ENCODE measurements around the gene KRTAP2-1. TPM values are rescaled to one million over a fixed set of nuclear protein-coding genes. Genes with fewer than 3 reads are reported as not detected.
"Not testable (repeated sequence)": the region's sequence is repeated elsewhere in the genome, so short reads cannot be mapped to it uniquely, and the experiment has no call there.

Gene KRTAP2-1
- total and polyA plus RNA-seq, 2 donors (not counting 1 experiment from before 2014, with no cell fraction given): not detected

GRCh38 chr17:41001795-41002194 lies 45.3 kb downstream of the KRTAP2-1 start:
- no peak overlapping the region for H2AFZ ChIP-seq (ENCODE audit: insufficient read depth, low read depth, low read length, poor library complexity, severe bottlenecking)
- ATAC-seq (ENCODE audit: low read depth) (no peak), DNase-seq (no peak)
- no peaks in the 10 kb centered on the region for H3K79me2 ChIP-seq (ENCODE audit: control insufficient read depth, insufficient read depth, low read length)
- H3K36me3 ChIP-seq (replicated peaks in 1 of 2; ENCODE audit: control extremely low read depth in 1 of 2, control insufficient read depth in 1 of 2, extremely low read depth in 1 of 2, insufficient read depth in 2 of 2, low read length in 1 of 2): no peaks in the 10 kb centered on the region
- H3K4me3 ChIP-seq (ENCODE audit: control extremely low read depth in 1 of 5, extremely low read depth in 1 of 5, insufficient read depth in 1 of 5, low read depth in 2 of 5, low read length in 4 of 5): no peak overlapping the region
- ChIA-PET POLR2A (no interaction called here), CTCF (no interaction called here)
- H3K4me3 Mint-ChIP-seq: no peak overlapping the region
- no peaks in the 10 kb centered on the region for H3K4me1 Mint-ChIP-seq
- intact Hi-C loops (cut with micrococcal nuclease): no loop called here
- H3K27me3 ChIP-seq (replicated peaks in 1 of 4; ENCODE audit: control extremely low read depth in 1 of 4, control insufficient read depth in 3 of 4, insufficient read depth in 4 of 4, low read length in 3 of 4): peaks cover 0 to 7% (median 4%) of the 10 kb centered on the region in 4 experiments
- H3K4me1 ChIP-seq (ENCODE audit: control insufficient read depth in 2 of 2, insufficient read depth in 2 of 2, low read length in 2 of 2): no peaks in the 10 kb centered on the region
- 88% methylated on average over 1 of the region's 4 CpGs for WGBS (ENCODE audit: insufficient coverage)
- peaks cover 0 to 1% (median 0%) of the 10 kb centered on the region in 3 donors for H3K9me3 ChIP-seq (ENCODE audit: control extremely low read depth in 1 of 3, control insufficient read depth in 2 of 3, insufficient read depth in 1 of 3, low read length in 2 of 3)
- peaks cover 41% of the 10 kb centered on the region for H3K27me3 Mint-ChIP-seq
- no peak overlapping the region for H3K9ac ChIP-seq (ENCODE audit: low read length)
- H3K27ac Mint-ChIP-seq: no peak overlapping the region
- no peak overlapping the region for H3K27ac ChIP-seq (ENCODE audit: low read length in 2 of 2)
- H3K9me3 Mint-ChIP-seq (ENCODE audit: insufficient read depth): no peaks in the 10 kb centered on the region
- TF ChIP-seq CTCF (IDR thresholded peaks at IDR 0.05) (no peak), EZH2 (IDR thresholded peaks at IDR 0.05; ENCODE audit: borderline replicate concordance, insufficient read depth, low read depth, low read length, poor library complexity, severe bottlenecking) (no peak)
- no peak overlapping the region for H3K4me2 ChIP-seq (replicated peaks; ENCODE audit: low read depth, low read length, poor library complexity, severe bottlenecking)
- no peaks in the 10 kb centered on the region for H4K20me1 ChIP-seq (ENCODE audit: control insufficient read depth, insufficient read depth, low read length, poor library complexity, severe bottlenecking)

DNA sequence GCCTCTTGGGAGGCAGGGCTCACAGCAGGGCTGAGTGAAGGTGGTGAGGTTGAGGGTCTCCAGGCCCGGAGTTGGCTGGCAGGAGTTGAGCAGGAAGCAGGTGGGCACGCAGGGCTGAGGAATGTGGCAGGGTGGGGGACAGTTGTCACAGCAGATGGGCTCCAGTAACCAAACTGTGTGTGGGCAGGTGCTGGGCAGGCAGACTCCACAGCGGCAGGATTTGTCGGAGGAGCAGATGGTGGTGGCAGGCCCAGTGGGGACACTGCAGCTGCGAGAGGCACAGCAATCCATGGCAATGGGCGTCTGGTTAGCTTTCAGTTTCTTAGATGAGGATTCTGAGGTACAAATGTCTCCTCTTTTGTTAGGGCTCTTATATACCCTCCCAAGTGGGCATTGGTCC lies 47.6 kb downstream of the KRTAP2-1 start, which contains the start of gene KRTAP3-2:
KRTAP3-2 (minus strand) TSS at position 344 of the 400 bp plus-strand sequence; CDS start at position 291, 53 bp downstream.
- intact Hi-C loops (cut with micrococcal nuclease); H3K27ac Mint-ChIP-seq; H2AFZ ChIP-seq (ENCODE audit: insufficient read depth, low read depth, low read length, poor library complexity, severe bottlenecking); H4K20me1 ChIP-seq (ENCODE audit: control insufficient read depth, insufficient read depth, low read length, poor library complexity, severe bottlenecking); H3K9me3 ChIP-seq (ENCODE audit: control extremely low read depth in 1 of 3, control insufficient read depth in 2 of 3, insufficient read depth in 1 of 3, low read length in 2 of 3); H3K4me3 ChIP-seq (ENCODE audit: control extremely low read depth in 1 of 5, extremely low read depth in 1 of 5, insufficient read depth in 1 of 5, low read depth in 2 of 5, low read length in 4 of 5); H3K4me2 ChIP-seq (replicated peaks; ENCODE audit: low read depth, low read length, poor library complexity, severe bottlenecking); H3K4me3 Mint-ChIP-seq; POLR2A ChIA-PET; H3K9me3 Mint-ChIP-seq (ENCODE audit: insufficient read depth); ATAC-seq (ENCODE audit: low read depth); CTCF ChIA-PET; H3K4me1 ChIP-seq (ENCODE audit: control insufficient read depth in 2 of 2, insufficient read depth in 2 of 2, low read length in 2 of 2); H3K79me2 ChIP-seq (ENCODE audit: control insufficient read depth, insufficient read depth, low read length); DNase-seq; H3K36me3 ChIP-seq (replicated peaks in 1 of 2; ENCODE audit: control extremely low read depth in 1 of 2, control insufficient read depth in 1 of 2, extremely low read depth in 1 of 2, insufficient read depth in 2 of 2, low read length in 1 of 2); H3K4me1 Mint-ChIP-seq; H3K27ac ChIP-seq (ENCODE audit: low read length in 2 of 2); H3K9ac ChIP-seq (ENCODE audit: low read length): not testable (repeated sequence)
- peaks cover 0 to 10% (median 4%) of the 10 kb centered on the region in 4 experiments for H3K27me3 ChIP-seq (replicated peaks in 1 of 4; ENCODE audit: control extremely low read depth in 1 of 4, control insufficient read depth in 3 of 4, insufficient read depth in 4 of 4, low read length in 3 of 4)
- peaks cover 41% of the 10 kb centered on the region for H3K27me3 Mint-ChIP-seq
- 88% methylated on average over 5 of the region's 6 CpGs for WGBS (ENCODE audit: insufficient coverage)
